Tibial nerve (tissue), 3 donors: ENCODE measurements around the gene KCTD5.

Experiments
- POLR2A ChIP-seq, 2 donors: fragments of 450-650 bp; IDR thresholded peaks; one replicate each; pipeline ENCODE4 v1.6.1; 2017; ENCODE audit warnings: antibody characterized with exemption in 2 of 2, mild to moderate bottlenecking in 2 of 2, moderate library complexity in 2 of 2
- TF ChIP-seq, protein P1 (sequence below), 5 experiments: fragments of 200-600 bp in 3 of 5; fragments of 450-650 bp in 2 of 5; sonication (generic) in 3 of 5; IDR thresholded peaks; one replicate each; pipeline ENCODE4 v1.5.1; 2016 to 2019; ENCODE audit warnings: antibody characterized with exemption in 5 of 5, mild to moderate bottlenecking in 3 of 5, moderate library complexity in 2 of 5

DNA sequence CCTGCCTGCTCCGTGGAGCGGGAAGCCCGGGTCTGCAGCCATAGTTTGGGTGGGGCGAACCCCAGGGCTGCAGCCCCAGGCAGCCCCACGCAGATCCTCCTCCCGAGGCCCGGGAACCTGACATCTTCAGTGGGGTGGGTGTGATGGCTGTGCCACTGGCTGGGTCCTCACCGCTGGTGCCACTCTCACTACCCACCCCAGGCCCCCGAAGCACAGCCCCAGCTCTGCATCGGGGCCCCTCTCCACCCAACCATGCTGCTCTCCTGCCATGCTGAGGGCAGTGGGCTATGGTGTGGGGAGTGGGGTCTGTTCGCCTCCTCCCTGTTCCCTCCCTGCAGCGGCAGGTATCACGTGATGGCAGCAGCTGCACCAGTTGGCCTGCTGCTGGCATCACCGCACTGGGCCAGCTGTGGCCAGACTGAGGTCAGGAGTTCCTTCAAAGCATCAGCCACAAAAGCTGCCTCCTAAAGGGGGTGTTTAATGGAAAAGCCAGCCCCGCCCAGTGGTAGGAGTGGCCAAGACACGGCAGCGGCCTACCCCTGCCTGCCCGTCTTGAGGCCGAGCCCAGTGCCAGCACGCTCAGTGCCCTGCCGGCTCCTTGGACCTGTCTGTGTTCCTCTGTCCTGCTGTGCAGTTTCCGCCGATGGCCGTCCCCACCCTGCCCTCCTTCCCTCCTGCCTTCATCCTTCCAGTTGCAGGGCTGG, 10.8 kb downstream of the KCTD5 start:
- TF ChIP-seq, protein P1, sequence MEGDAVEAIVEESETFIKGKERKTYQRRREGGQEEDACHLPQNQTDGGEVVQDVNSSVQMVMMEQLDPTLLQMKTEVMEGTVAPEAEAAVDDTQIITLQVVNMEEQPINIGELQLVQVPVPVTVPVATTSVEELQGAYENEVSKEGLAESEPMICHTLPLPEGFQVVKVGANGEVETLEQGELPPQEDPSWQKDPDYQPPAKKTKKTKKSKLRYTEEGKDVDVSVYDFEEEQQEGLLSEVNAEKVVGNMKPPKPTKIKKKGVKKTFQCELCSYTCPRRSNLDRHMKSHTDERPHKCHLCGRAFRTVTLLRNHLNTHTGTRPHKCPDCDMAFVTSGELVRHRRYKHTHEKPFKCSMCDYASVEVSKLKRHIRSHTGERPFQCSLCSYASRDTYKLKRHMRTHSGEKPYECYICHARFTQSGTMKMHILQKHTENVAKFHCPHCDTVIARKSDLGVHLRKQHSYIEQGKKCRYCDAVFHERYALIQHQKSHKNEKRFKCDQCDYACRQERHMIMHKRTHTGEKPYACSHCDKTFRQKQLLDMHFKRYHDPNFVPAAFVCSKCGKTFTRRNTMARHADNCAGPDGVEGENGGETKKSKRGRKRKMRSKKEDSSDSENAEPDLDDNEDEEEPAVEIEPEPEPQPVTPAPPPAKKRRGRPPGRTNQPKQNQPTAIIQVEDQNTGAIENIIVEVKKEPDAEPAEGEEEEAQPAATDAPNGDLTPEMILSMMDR (IDR thresholded peaks at IDR 0.05) = no peak
- TF ChIP-seq POLR2A (IDR thresholded peaks at IDR 0.05) = no peak
